Activated CD8-positive, alpha-beta memory T cell treated with anti-CD3 and anti-CD28 coated beads, Interleukin-2, amount 50 U/mL, for 4 hours (primary cell): ENCODE data around the gene HSD17B2.

Experiments
- DNase-seq: peaks from one replicate; pipeline ENCODE4 v3.0.0-alpha.2; 2020

Gene HSD17B2

GRCh38 chr16:82020051-82020450, 15.0 kb upstream of the HSD17B2 start:
- DNase-seq, result no peak

DNA sequence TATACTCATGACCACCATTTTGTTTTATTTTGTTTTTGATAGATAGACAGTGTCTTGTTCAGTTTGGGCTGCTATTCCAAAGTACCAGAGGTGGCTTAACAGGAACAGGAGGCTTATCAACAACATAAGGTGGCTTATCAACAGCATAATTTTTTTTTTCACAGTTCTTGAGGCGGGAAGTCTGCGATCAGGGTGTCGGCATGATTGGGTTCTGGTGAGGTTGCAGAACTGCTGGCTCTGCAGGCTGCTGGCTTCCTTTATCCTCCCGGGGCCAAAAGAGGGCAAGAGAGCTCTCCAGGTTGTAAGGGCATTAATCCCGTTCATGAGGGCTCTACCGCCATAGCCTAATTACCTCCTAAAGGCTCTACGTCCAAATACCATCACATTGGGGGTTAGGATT, 11.8 kb upstream of the HSD17B2 start:
- no peak for DNase-seq

DNA sequence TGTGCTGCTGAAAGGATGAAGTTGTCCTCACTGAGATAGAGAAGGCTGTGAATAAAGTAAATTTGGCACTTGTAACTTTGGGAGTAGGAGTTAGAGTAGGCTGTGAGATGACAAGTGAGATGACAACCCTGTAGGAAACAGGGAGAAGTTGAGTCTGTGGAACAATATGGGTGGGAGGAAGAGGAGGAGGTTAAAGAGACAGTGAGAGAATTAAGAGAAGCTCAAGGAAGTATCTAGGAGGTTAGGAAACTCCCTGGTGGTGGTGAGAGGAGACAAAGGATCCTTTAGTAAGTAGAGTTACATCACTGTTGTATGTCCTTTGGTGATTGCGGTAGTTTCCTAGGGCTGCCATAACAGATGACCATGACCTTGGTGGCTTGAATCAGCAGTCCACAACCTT, 10.7 kb upstream of the HSD17B2 start:
- DNase-seq, result no peak

DNA sequence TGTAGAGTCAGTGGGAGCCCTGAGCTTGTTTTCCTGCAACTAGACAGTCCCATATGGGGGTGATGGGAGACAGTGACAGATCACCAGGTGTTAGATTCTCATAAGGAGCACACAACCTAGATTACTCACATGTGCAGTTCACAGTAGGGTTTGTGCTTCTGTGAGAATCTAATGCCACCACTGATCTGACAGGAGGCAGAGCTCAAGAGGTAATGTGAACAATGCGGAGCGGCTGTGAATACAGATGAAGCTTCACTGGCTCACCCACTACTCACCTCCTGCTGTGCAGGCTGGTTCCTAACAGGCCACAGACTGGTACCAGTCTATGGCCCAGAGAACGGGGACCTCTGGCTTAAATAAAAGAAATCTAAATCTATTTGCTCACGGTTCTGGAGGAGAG, 10.2 kb upstream of the HSD17B2 start:
- DNase-seq, result no peak

- no peak for DNase-seq
These were observed 7.4 kb upstream of the HSD17B2 start for GRCh38 chr16:82027629-82028064.

DNA sequence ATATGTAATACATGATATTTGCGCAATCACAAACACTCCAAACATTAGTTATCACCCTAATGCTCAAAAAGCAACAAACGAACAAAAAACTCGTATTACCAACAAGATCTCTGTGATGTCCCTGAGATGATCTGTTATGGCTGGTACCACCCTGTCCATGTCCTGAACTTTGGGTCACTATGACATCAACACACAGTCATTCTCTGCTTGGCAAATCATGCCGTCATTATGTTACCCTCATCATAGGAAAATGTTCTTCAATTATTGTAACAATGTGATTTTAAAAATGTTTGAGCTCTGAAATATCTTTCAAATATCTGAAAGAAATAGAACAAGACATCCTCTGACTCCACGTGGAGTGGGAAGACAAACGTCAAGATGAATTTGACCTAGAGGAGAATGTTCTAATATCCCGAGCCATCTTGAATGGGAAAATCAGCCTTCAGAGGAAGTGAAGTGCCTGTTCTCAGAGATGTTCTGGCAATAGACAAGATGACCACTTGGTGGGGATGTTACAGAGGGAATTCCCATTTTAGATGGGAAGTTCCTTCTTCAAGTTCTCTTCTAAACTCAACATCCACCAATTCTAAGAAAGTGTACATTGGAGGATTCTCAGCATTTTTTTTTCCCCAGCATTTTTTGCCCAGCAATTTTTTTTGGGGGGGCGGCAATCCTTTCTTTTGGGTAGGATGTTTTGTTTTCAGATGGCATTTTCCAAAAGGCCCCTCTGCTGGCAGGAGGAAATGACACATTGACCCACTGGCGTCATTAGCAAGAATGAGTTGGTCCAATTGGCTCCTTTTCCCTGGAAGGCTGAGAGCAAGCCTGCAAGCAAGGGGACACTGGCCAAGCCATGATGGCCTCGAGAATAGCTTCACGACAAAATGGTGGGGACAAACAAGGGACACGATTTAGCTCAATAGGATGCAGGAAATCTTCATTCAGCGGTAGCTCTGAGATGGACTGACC, 3.7 kb upstream of the HSD17B2 start:
- DNase-seq, result no peak

DNA sequence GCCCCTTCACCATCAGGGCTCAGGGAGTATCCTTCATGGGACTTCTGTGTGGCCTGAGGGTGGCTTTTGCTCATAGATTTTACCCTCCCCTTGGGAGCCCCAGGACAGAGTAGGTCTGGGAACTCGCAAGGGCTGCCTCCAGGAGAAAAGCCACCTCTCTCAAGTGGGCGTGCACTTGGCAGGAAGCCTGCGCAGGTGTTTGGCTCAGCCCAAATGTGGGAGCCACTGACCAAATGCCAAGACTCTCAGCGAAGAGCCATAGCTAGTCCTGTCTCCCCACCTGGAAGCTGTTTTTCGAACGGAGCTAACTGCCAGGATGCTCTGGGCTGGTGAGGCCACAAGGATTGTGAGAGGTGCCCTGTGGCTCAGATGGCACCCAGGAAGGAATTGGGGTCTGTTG, 2.0 kb upstream of the HSD17B2 start:
- DNase-seq, result no peak

- no peak for DNase-seq
These were observed 1.3 kb upstream of the HSD17B2 start for GRCh38 chr16:82033683-82034300.

- DNase-seq, result no peak
These were observed 2.2 kb downstream of the HSD17B2 start for GRCh38 chr16:82037251-82037650.

GRCh38 chr16:82037666-82038065, 2.6 kb downstream of the HSD17B2 start:
- DNase-seq, result no peak

GRCh38 chr16:82040296-82040695, 5.2 kb downstream of the HSD17B2 start:
- DNase-seq, result no peak

GRCh38 chr16:82041542-82041941, 6.5 kb downstream of the HSD17B2 start:
- no peak for DNase-seq

GRCh38 chr16:82042144-82042543, 7.1 kb downstream of the HSD17B2 start:
- no peak for DNase-seq

DNA sequence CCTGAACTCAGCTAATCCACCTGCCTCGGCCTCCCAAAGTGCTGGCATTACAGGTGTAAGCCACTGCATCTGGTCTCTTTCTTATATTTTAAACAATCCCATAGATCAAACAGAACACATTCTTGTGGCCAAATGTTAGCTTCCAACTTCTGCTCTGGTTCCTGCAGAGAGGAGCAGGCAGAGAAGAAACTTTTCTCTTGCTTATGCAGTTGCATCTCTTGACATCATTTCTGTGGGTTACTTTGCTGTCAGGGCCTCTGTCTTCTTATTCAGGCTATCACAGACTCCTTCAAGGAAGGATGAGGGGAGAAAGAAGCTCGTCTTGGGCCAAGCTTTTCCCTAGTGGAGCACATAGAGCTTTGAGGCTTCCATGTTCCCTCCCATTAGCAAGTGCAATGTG, 7.8 kb downstream of the HSD17B2 start:
- no peak for DNase-seq

DNA sequence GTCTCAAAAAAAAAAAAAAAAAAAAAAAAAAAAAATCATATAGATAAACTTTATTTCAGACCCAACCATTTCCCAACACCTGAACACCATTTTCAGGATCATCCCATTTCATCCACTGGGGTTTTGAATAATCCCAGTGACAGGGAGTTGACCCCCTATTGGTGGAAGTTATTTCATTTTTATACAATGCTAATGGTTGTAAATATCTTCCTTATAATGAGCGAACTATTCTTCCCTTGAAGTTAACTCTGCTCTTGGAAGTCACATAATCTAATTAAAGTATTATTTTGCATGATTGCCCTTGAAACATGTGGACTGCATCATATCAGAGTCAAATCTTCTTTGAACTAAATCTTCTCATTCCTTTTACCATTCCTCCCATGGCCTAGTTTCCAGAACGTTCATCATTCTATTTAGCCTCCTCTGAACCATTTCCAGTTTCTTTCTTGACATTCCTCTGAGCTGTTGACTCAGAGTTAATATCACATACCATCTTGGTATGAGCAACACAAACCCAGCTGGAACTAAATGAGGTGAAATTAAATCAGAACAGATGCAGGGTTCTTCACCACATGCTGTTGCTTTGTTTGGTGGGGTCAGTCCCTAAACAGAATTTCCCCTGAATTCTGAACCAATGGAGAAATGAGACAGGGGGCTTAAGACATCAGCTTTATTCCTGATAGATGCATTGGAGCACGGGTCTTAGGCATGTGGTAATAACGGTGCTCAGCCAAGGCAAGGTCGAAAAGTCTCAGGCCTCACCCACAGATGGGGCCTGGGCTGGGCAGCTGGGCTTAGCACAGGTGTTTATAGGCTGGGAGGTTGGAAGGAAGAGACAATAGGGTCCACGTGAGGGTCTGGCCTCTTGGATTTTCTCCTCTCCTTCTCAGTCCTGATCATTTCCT, 8.9 kb downstream of the HSD17B2 start:
- no peak for DNase-seq

DNA sequence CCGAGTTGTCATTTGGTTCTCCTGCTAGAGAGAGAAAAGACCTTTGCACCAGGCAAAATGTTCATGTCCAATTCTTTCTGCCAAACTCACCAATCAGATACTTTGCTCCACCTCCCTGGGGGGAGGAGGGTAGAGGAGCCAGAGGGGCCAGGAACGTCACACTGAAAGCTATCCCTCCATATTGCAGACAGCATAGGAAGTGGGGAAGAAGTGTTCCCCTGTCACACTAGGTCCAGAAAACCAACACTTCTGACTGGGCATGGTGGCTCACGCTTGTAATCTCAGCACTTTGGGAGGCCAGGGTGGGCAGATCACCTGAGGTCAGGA, 9.5 kb downstream of the HSD17B2 start:
- DNase-seq, result no peak

GRCh38 chr16:82045465-82045864, 10.4 kb downstream of the HSD17B2 start:
- no peak for DNase-seq

- no peak for DNase-seq
These were observed 11.5 kb downstream of the HSD17B2 start for GRCh38 chr16:82046541-82046940.

GRCh38 chr16:82046941-82047340, 11.9 kb downstream of the HSD17B2 start:
- no peak for DNase-seq

- no peak for DNase-seq
These were observed 12.3 kb downstream of the HSD17B2 start for GRCh38 chr16:82047374-82047773.

DNA sequence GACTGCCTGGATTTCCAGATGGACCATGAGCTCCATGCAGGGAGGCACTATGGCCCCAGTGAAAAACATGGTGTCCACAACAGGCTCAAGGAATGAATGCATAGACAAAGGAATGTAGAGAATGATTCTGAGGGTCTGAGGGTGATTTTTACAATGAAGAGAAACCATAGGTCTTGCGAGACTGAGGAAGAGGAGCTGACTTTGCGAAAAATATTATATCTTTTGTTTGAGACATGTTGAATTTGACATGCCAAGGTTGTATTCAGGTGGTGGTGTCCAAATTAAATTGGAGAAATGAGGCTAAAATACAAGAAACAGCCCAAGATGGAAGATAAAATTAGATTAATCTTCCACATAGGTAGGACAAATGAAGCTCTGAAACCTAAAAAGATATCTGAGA, 12.7 kb downstream of the HSD17B2 start:
- no peak for DNase-seq

GRCh38 chr16:82049484-82049883, 14.4 kb downstream of the HSD17B2 start:
- no peak for DNase-seq

GRCh38 chr16:82050506-82050905, 15.5 kb downstream of the HSD17B2 start:
- DNase-seq, result no peak
